Subcutaneous adipose tissue (tissue), 4 donors: ENCODE data around the gene KDM6B. TPM values are rescaled to one million over a fixed set of nuclear protein-coding genes. Genes with fewer than 3 reads are reported as not detected.

Experiments used
- total RNA-seq, 4 donors: library from RNA; depleted of rRNA; stranded (reverse); fragments of >200 nt; gene quantifications; one replicate each; pipeline ENCODE4 v1.1.0, GENCODE V29; 2016
- TF ChIP-seq, protein P1 (sequence below): fragments of 450-650 bp; IDR thresholded peaks from one replicate; pipeline ENCODE4 v1.5.1; 2016; ENCODE audit warnings: low read depth, mild to moderate bottlenecking, control low read depth, antibody characterized with exemption, moderate library complexity

KDM6B gene
- total RNA-seq, 4 donors from 2014 or later, result 5.6 to 10.4 (median 6.6) TPM

DNA sequence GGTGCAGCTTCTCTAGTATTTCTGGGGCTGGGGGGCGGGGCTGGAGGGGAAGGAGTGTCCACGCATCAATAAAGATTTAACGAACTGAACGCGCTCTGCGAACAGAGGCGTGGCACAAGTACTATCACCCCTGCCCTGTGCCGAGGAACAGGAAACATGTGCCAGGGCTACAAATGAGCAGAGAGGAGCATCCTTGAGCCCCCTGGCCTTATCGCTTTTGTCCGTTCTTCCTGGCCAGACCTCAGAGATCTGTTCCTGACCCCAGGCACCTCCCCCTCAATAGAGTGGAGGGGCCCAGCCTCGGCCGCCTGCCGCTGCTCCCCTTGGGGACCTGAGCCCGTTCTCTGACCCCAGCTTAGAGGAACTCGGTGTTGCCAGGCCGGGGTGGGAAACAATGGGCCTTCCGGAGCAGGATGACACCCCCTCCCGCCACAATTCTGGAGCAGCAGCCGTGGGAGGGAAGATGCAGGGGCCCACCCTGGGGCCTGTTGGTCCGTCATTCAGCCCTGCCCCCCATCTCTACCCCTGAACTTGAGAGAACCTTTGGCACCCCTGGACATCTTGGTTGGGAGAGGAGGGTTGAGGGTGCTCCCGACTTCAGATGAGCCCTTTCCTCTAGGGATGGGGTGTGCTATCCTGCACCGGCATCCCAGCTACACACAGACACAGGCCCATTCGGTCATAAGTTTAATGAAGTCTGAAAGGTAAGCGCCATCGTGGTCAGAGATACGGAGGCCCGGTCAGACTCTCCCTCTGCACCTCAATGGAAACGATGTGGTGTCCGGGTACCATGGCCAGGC is 22.2 kb downstream of the KDM6B start:
- TF ChIP-seq, protein P1, sequence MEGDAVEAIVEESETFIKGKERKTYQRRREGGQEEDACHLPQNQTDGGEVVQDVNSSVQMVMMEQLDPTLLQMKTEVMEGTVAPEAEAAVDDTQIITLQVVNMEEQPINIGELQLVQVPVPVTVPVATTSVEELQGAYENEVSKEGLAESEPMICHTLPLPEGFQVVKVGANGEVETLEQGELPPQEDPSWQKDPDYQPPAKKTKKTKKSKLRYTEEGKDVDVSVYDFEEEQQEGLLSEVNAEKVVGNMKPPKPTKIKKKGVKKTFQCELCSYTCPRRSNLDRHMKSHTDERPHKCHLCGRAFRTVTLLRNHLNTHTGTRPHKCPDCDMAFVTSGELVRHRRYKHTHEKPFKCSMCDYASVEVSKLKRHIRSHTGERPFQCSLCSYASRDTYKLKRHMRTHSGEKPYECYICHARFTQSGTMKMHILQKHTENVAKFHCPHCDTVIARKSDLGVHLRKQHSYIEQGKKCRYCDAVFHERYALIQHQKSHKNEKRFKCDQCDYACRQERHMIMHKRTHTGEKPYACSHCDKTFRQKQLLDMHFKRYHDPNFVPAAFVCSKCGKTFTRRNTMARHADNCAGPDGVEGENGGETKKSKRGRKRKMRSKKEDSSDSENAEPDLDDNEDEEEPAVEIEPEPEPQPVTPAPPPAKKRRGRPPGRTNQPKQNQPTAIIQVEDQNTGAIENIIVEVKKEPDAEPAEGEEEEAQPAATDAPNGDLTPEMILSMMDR, result no peak

DNA sequence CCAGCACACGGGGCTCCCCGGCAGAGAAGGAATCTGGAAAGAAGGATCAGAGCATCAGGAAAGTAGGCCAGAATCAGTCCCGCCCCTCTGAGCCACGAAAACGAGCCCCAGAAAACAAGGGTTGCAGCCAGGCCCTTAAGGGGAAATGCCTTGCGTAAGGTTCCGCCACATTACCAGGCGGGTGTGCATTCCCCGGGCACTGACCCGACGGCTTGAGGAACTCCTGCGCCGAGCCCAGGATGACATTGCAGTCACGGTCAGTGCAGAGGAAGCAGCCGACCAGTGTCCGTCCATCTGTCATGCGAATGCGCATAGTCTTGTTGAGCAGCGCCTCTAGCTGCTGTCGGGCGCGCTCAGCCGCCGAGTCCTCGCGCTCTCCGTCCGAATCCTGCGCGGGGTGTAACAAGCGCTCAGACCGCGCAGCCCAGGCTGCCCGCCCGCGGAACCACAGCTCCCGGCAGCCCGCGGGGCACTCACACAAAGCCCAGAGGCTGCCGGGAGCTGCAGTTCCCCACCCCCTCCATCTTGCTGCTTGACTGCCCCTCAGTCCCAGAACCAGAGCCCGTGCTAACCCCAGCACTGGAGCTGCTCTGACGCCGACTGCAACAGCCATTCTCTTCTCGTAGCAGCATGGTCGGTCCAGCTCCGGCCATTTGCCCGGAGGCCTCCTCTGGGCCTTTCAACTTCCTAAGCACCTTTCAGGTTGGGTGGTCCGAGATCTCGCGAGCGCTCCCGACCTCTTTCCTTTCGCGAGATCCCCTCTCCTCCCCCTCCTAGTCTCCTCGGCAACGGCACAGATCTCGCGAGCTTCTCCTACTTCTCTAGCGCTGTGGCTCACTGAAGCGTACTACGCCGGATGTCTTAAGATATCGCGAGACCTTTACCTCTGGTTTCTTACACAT is 23.0 kb downstream of the KDM6B start, which contains the start of gene NAA38:
NAA38 (minus strand) TSS at position 749 of the 902 bp plus-strand sequence; CDS start at position 653, 96 bp downstream.
- TF ChIP-seq, protein P1, result no peak

DNA sequence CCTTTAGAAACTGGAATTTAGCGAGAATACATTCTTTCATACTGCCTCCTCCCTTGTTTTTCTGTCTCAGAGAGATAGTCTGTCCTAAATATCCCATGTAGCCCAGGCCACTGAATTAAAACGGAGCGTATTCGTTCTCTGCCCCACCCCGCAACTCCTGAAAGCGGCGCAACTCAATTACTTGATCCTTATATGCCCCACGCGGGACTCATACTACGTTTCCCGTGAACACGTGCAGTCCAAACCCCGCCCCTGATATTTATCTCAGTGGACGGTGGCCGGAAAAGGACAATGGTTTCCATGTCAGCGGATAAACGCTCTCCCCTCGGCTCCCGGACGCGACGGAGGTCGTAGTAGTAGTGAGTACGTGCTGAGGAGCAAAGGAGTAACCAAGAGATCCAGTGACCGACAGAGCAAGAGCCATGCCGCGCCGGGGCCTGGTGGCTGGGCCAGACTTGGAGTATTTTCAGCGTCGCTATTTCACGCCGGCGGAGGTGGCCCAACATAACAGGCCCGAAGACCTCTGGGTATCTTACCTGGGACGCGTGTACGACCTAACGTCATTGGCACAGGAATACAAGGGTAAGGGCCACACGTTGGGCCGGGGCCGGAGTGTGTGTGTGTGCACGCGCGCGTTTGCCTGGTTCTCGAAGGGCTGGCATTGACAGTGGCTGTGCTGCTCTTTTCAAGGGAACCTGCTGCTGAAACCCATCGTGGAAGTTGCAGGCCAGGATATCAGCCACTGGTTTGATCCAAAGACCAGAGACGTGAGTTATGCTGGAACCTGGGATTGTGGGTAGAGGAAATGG is 23.9 kb downstream of the KDM6B start, which contains the start of gene CYB5D1:
CYB5D1 (plus strand) TSS at position 291 of the 809 bp plus-strand sequence; CDS start at position 423, 132 bp downstream.
- TF ChIP-seq, protein P1, result no peak

DNA sequence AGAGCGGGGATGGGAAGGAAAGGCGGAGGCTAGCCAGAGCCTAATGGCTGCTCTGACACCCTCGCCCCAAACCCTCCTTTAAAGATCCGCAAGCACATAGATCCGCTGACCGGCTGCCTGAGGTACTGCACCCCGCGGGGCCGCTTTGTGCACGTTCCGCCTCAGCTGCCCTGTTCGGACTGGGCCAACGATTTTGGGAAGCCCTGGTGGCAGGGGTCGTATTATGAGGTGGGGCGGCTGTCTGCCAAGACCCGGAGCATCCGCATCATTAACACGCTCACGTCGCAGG is 24.4 kb downstream of the KDM6B start:
- TF ChIP-seq, protein P1, result no peak

DNA sequence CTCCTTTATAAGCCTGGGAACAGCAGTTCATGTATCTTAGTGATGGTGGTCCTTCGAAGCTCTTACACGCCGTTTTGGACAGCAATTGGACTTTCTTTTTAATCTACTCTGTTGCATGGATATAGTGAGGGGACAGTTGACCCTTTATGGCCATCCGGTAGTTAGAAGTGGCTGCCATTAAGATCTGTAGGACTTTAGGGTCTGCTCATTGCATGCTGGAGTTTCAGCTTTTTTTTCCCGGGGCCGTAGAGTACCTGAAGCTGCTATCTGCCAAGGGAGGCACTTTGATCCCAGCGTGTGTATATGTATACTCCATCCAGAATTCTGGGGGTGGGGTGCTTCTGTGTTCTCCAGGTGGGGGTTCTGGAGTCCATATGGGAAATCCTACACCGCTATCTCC is 25.0 kb downstream of the KDM6B start:
- TF ChIP-seq, protein P1, result no peak

DNA sequence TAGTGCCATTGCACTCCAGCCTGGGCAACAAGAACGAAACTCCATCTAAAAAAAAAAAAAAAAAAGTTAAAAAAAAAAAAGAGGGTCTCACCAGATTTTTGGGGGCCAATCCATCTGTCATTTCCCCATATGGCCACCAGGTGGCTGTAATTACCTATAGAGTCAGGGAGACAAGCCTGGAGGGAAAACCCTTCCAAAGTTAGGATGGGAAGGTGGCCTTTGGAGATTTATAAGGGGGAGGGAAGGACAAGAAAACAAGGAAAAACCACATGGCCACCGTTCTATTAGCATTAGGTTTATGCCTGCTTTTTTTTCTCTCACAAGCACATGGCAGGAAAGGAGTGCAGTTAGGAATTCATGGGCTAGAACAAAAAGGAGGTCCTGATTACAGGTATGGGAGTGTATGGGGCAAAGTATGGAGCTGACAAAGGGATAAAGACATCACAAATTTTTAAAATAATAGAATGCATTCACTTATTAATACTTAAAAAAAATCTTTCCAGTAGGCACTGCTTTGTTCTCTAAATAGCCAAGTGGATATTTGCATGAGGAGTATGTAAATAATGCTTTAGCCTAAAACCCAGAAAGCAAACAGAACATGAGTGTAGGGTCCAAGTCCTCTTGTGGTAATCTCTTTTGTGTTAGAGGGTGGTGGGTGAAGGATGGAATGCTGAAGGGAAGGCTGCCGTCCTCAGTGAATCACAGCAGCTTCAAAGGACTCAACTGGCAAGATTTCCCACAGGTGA is 28.8 kb downstream of the KDM6B start:
- TF ChIP-seq, protein P1, result no peak
